Natural killer cell treated with Interleukin-12 subunit alpha and Interleukin-12 subunit beta and Interleukin-15 and Interleukin-18, amount 100 ng/mL, for 72 hours (primary cell): Measurements from ENCODE around the gene LRRC45. TPM values are rescaled to one million over a fixed set of nuclear protein-coding genes. Genes with fewer than 3 reads are reported as not detected.

Source experiments
- ATAC-seq, 2 donors: fragments of 150-1000 bp; cut with Tn5 transposase in 1 of 2; sonication (Bioruptor Pico), chemical (Tn5 transposase) in 1 of 2; 2 replicates each; pipeline ENCODE4 v1.10.0; 2021
- DNase-seq: peaks from one replicate; pipeline ENCODE4 v3.0.0; 2022; ENCODE audit warnings: low spot score
- H3K27ac Mint-ChIP-seq, 2 donors: 1 replicate in 1 of 2; 2 replicates in 1 of 2; pipeline ENCODE4 v1.8.0; 2022; ENCODE audit warnings: mixed read lengths in 2 of 2, mild to moderate bottlenecking in 1 of 2, moderate library complexity in 1 of 2
- H3K27me3 Mint-ChIP-seq, 2 donors: 1 replicate in 1 of 2; 2 replicates in 1 of 2; pipeline ENCODE4 v1.8.0; 2022; ENCODE audit warnings: mixed read lengths in 2 of 2
- H3K36me3 Mint-ChIP-seq: one replicate; pipeline ENCODE4 v1.8.0; 2022; ENCODE audit warnings: mixed read lengths
- H3K4me1 Mint-ChIP-seq, 2 donors: 1 replicate in 1 of 2; 2 replicates in 1 of 2; pipeline ENCODE4 v1.8.0; 2022; ENCODE audit warnings: low read depth in 2 of 2, mixed read lengths in 2 of 2, mild to moderate bottlenecking in 1 of 2
- H3K4me3 Mint-ChIP-seq: one replicate; pipeline ENCODE4 v1.8.0; 2022; ENCODE audit warnings: mixed read lengths
- H3K9me3 Mint-ChIP-seq: 2 replicates; pipeline ENCODE4 v1.8.0; 2022; ENCODE audit warnings: mixed read lengths
- total RNA-seq, 2 donors: library from RNA; stranded (reverse); gene quantifications; one replicate each; pipeline ENCODE4 v1.2.3, GENCODE V29; 2022

The LRRC45 gene
- total RNA-seq, 2 donors from 2014 or later = 16.1 to 42.3 TPM

GRCh38 chr17:82008941-82009405, 14.1 kb upstream of the LRRC45 start:
- ATAC-seq = no peak
- H3K4me3 Mint-ChIP-seq = no peak overlapping the region
- no peak overlapping the region for H3K27ac Mint-ChIP-seq
- H3K27me3 Mint-ChIP-seq = no peaks in the 10 kb centered on the region
- no peaks in the 10 kb centered on the region for H3K4me1 Mint-ChIP-seq
- no peaks in the 10 kb centered on the region for H3K9me3 Mint-ChIP-seq
- no peaks in the 10 kb centered on the region for H3K36me3 Mint-ChIP-seq
- no peak for DNase-seq

- Mint-ChIP-seq H3K4me3 (no peak overlapping the region), H3K36me3 (no peaks in the 10 kb centered on the region), H3K27ac (no peak overlapping the region), H3K4me1 (no peaks in the 10 kb centered on the region), H3K9me3 (no peaks in the 10 kb centered on the region), H3K27me3 (no peaks in the 10 kb centered on the region)
- DNase-seq = no peak
- no peak for ATAC-seq
These were observed 13.7 kb upstream of the LRRC45 start for GRCh38 chr17:82009413-82009812.

GRCh38 chr17:82010575-82011525, 12.3 kb upstream of the LRRC45 start:
- no peak overlapping the region for H3K4me3 Mint-ChIP-seq
- no peaks in the 10 kb centered on the region for H3K27me3 Mint-ChIP-seq
- ATAC-seq (no peak), DNase-seq (no peak)
- no peak overlapping the region for H3K27ac Mint-ChIP-seq
- no peaks in the 10 kb centered on the region for H3K4me1 Mint-ChIP-seq
- H3K36me3 Mint-ChIP-seq = no peaks in the 10 kb centered on the region
- no peaks in the 10 kb centered on the region for H3K9me3 Mint-ChIP-seq

- ATAC-seq = no peak
- H3K9me3 Mint-ChIP-seq = no peaks in the 10 kb centered on the region
- H3K36me3 Mint-ChIP-seq = no peaks in the 10 kb centered on the region
- no peak overlapping the region for H3K27ac Mint-ChIP-seq
- H3K4me3 Mint-ChIP-seq = no peak overlapping the region
- H3K27me3 Mint-ChIP-seq = no peaks in the 10 kb centered on the region
- no peaks in the 10 kb centered on the region for H3K4me1 Mint-ChIP-seq
- DNase-seq = no peak
These were observed 11.4 kb upstream of the LRRC45 start for GRCh38 chr17:82011617-82012187.

GRCh38 chr17:82012261-82012639, 10.9 kb upstream of the LRRC45 start:
- DNase-seq (no peak), ATAC-seq (no peak)
- Mint-ChIP-seq H3K4me1 (no peaks in the 10 kb centered on the region), H3K27me3 (no peaks in the 10 kb centered on the region), H3K27ac (no peak overlapping the region), H3K36me3 (no peaks in the 10 kb centered on the region), H3K9me3 (no peaks in the 10 kb centered on the region), H3K4me3 (no peak overlapping the region)

- no peaks in the 10 kb centered on the region for H3K36me3 Mint-ChIP-seq
These were observed 10.3 kb upstream of the LRRC45 start for GRCh38 chr17:82012640-82013295.

GRCh38 chr17:82013341-82013740, 9.8 kb upstream of the LRRC45 start:
- Mint-ChIP-seq H3K4me1 (no peaks in the 10 kb centered on the region), H3K27me3 (no peaks in the 10 kb centered on the region), H3K27ac (no peak overlapping the region), H3K9me3 (no peaks in the 10 kb centered on the region), H3K36me3 (no peaks in the 10 kb centered on the region), H3K4me3 (no peak overlapping the region)
- DNase-seq (no peak), ATAC-seq (no peak)

More at GRCh38 chr17:82012640-82013295, 10.3 kb upstream of the LRRC45 start:
- Mint-ChIP-seq H3K4me1 (no peaks in the 10 kb centered on the region), H3K9me3 (no peaks in the 10 kb centered on the region), H3K27ac (no peak overlapping the region), H3K4me3 (no peak overlapping the region), H3K27me3 (no peaks in the 10 kb centered on the region)
- DNase-seq (no peak), ATAC-seq (no peak)

- Mint-ChIP-seq H3K27ac (no peak overlapping the region), H3K36me3 (no peaks in the 10 kb centered on the region), H3K4me1 (no peaks in the 10 kb centered on the region), H3K9me3 (no peaks in the 10 kb centered on the region), H3K27me3 (no peaks in the 10 kb centered on the region), H3K4me3 (no peak overlapping the region)
- no peak for DNase-seq
- ATAC-seq = peak in 1 of 2 donors; percentile 2
These were observed 9.3 kb upstream of the LRRC45 start for GRCh38 chr17:82013772-82014321.

- no peak for DNase-seq
- Mint-ChIP-seq H3K36me3 (no peaks in the 10 kb centered on the region), H3K27me3 (no peaks in the 10 kb centered on the region), H3K4me1 (no peaks in the 10 kb centered on the region), H3K9me3 (no peaks in the 10 kb centered on the region), H3K4me3 (no peak overlapping the region), H3K27ac (no peak overlapping the region)
- ATAC-seq = no peak
These were observed 8.7 kb upstream of the LRRC45 start for GRCh38 chr17:82014432-82014831.

- ATAC-seq = no peak
- no peaks in the 10 kb centered on the region for H3K9me3 Mint-ChIP-seq
- H3K36me3 Mint-ChIP-seq = no peaks in the 10 kb centered on the region
- no peaks in the 10 kb centered on the region for H3K4me1 Mint-ChIP-seq
- no peak overlapping the region for H3K27ac Mint-ChIP-seq
- H3K4me3 Mint-ChIP-seq = no peak overlapping the region
- no peaks in the 10 kb centered on the region for H3K27me3 Mint-ChIP-seq
- DNase-seq = no peak
These were observed 8.2 kb upstream of the LRRC45 start for GRCh38 chr17:82014971-82015310.

GRCh38 chr17:82015311-82015971, 7.7 kb upstream of the LRRC45 start:
- ATAC-seq = no peak

GRCh38 chr17:82016061-82016874, 6.8 kb upstream of the LRRC45 start:
- no peak for DNase-seq
- no peak for ATAC-seq
- Mint-ChIP-seq H3K27me3 (no peaks in the 10 kb centered on the region), H3K27ac (no peak overlapping the region), H3K9me3 (no peaks in the 10 kb centered on the region), H3K4me3 (no peak overlapping the region), H3K36me3 (no peaks in the 10 kb centered on the region), H3K4me1 (peaks cover 3 to 5% of the 10 kb centered on the region in 2 donors)

More at GRCh38 chr17:82015311-82015971, 7.7 kb upstream of the LRRC45 start:
- no peak for DNase-seq
- no peak overlapping the region for H3K27ac Mint-ChIP-seq
- H3K4me3 Mint-ChIP-seq = no peak overlapping the region
- no peaks in the 10 kb centered on the region for H3K36me3 Mint-ChIP-seq
- H3K27me3 Mint-ChIP-seq = no peaks in the 10 kb centered on the region
- no peaks in the 10 kb centered on the region for H3K9me3 Mint-ChIP-seq
- peaks cover under 1% of the 10 kb centered on the region in 2 donors for H3K4me1 Mint-ChIP-seq
